Cardiac fibroblast (primary cell): ENCODE measurements around the gene SCAPER.
"Not testable (repeated sequence)": the region's sequence is repeated elsewhere in the genome, so short reads cannot be mapped to it uniquely, and the experiment has no call there.

Source experiments
- DNase-seq, 2 donors: peaks; one replicate each; pipeline versions ENCODE4 v3.0.0 to v3.0.0-alpha.2; 2010; ENCODE audit warnings: low read depth in 2 of 2
- H3K4me3 ChIP-seq, 2 donors: replicated peaks in 1 of 2; 1 replicate in 1 of 2; 2 replicates in 1 of 2; pipeline ENCODE4 v1.5.1; 2011; ENCODE audit warnings: low read depth in 2 of 2, low read length in 2 of 2, mild to moderate bottlenecking in 2 of 2, moderate library complexity in 1 of 2
- CTCF ChIP-seq: IDR thresholded peaks from one replicate; pipeline ENCODE4 v1.5.1; 2011; ENCODE audit warnings: low read depth, mild to moderate bottlenecking, low read length, inconsistent platforms

Gene SCAPER

GRCh38 chr15:76732321-76732720, 172.8 kb downstream of the SCAPER start:
- not testable (repeated sequence) for H3K4me3 ChIP-seq
- TF ChIP-seq CTCF: peak; percentile 13
- peak; percentile 3 to 6 for DNase-seq

- H3K4me3 ChIP-seq: no peak overlapping the region
- TF ChIP-seq CTCF: no peak
- DNase-seq: peak; percentile 6 to 51
Observed at GRCh38 chr15:76730262-76730661, 174.9 kb downstream of the SCAPER start.

GRCh38 chr15:76718863-76719262, 186.3 kb downstream of the SCAPER start:
- DNase-seq: no peak
- H3K4me3 ChIP-seq: no peak overlapping the region
- TF ChIP-seq CTCF: no peak

GRCh38 chr15:76714950-76715349, 190.2 kb downstream of the SCAPER start:
- TF ChIP-seq CTCF: no peak
- no peak overlapping the region for H3K4me3 ChIP-seq

GRCh38 chr15:76711351-76711827, 193.8 kb downstream of the SCAPER start:
- DNase-seq: no peak
- TF ChIP-seq CTCF: no peak
- H3K4me3 ChIP-seq: no peak overlapping the region

More at GRCh38 chr15:76714950-76715349, 190.2 kb downstream of the SCAPER start:
- no peak for DNase-seq

GRCh38 chr15:76704032-76704431, 201.1 kb downstream of the SCAPER start:
- DNase-seq, H3K4me3 ChIP-seq: not testable (repeated sequence)

- TF ChIP-seq CTCF: no peak
- no peak overlapping the region for H3K4me3 ChIP-seq
- DNase-seq: no peak
Observed at GRCh38 chr15:76696840-76697239, 208.3 kb downstream of the SCAPER start.

GRCh38 chr15:76692546-76692945, 212.6 kb downstream of the SCAPER start:
- not testable (repeated sequence) for H3K4me3 ChIP-seq, DNase-seq

- not testable (repeated sequence) for H3K4me3 ChIP-seq, DNase-seq
Observed at GRCh38 chr15:76687592-76687991, 217.5 kb downstream of the SCAPER start.
